IPS-18a (cell line): ENCODE results near the gene BRCA1.
"Not testable (repeated sequence)": the region's sequence is repeated elsewhere in the genome, so short reads cannot be mapped to it uniquely, and the experiment has no call there.

Experiments used
- H3K27ac ChIP-seq: one replicate; pipeline ENCODE4 v1.5.1; 2013; ENCODE audit warnings: low read length
- H3K27me3 ChIP-seq: one replicate; pipeline ENCODE4 v1.6.1; 2013; ENCODE audit warnings: mild to moderate bottlenecking, low read length; ENCODE audit not compliant: control insufficient read depth, insufficient read depth
- H3K36me3 ChIP-seq: one replicate; pipeline ENCODE4 v1.6.1; 2013; ENCODE audit warnings: low read depth, low read length; ENCODE audit not compliant: control insufficient read depth
- H3K4me1 ChIP-seq: one replicate; pipeline ENCODE4 v1.6.1; 2013; ENCODE audit warnings: low read depth, low read length; ENCODE audit not compliant: control insufficient read depth
- H3K4me3 ChIP-seq: one replicate; pipeline ENCODE4 v1.5.1; 2013; ENCODE audit warnings: low read length
- H3K9ac ChIP-seq: one replicate; pipeline ENCODE4 v1.6.1; 2013; ENCODE audit warnings: mild to moderate bottlenecking, low read length, moderate library complexity
- H3K9me3 ChIP-seq: one replicate; pipeline ENCODE4 v1.6.1; 2013; ENCODE audit warnings: low read depth, low read length; ENCODE audit not compliant: control insufficient read depth

Gene BRCA1

DNA sequence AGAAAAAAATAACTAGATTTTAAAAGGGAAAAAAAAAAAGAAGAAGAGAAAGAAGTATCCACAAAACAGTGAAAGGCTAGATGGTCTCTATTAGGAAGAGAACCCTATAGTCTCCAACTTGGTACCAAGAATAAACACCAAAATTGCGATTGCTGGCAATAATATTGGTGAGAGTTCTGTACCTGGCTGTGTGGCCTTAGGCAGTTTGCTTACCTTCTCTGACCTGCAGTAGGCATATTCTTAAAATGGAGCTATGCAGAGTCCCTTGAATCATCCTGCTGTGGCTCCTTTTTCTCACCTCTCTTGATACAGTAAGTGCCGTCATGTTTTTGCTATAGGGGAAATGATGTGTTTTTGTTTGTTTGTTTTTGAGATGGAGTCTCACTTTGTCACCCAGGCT, 35.1 kb downstream of the BRCA1 start:
- Histone ChIP-seq H3K36me3 (peaks cover 35% of the 10 kb centered on the region), H3K27me3 (no peaks in the 10 kb centered on the region), H3K9ac (no peak overlapping the region), H3K27ac (no peak overlapping the region), H3K9me3 (no peaks in the 10 kb centered on the region), H3K4me1 (no peaks in the 10 kb centered on the region), H3K4me3 (no peak overlapping the region)

DNA sequence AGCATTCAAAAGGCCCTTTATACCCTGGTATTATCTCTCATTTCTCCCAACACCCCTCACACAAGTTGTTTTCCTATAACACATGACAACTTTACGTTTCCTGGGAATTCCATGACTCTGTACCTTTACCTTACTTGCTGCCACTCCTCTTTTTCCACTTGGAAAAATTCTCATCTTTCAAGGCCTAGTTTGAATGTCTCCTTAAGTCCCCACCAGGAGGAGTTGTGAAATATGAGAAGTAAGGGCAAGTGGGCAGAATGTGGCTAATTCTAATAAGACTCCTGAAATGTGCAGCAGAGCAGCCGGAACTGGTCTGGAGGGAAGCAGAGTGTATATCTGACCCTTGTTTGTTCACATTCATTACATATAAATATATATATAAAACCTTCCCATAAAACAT, 39.7 kb downstream of the BRCA1 start:
- Histone ChIP-seq H3K9ac (no peak overlapping the region), H3K4me3 (no peak overlapping the region), H3K4me1 (no peaks in the 10 kb centered on the region), H3K27ac (no peak overlapping the region), H3K9me3 (no peaks in the 10 kb centered on the region), H3K27me3 (no peaks in the 10 kb centered on the region), H3K36me3 (peaks cover 25% of the 10 kb centered on the region)

DNA sequence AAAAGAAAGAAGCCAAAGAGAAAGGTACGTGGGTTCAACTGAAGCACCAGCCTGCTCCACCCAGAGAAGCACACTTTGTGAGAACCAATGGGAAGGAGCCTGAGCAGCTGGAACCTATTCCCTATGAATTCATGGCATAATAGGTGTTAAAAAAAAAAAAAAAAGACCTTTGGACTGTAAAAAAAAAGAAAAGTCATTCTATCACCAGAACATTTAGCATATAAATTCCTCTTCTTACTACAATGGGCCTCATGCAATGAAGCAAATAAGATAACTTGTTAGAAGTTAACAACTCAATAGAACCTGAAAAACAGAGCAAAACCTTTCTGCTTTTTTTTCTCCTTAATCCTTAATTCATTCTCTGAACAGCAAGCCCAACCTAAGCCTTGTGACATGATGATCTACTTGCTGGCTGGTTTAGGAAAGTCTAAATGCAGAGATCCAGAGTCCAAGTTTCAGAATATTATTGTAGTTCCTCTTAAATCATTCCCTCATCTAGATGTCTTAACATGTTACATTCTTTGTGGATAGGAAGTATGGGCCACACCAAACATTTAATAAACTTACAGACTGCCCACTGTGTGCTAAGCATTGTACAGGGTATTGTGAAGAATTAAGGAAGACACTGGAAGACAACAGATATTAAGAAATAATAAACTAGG, 45.4 kb downstream of the BRCA1 start:
- H3K4me3 ChIP-seq: no peak overlapping the region
- no peaks in the 10 kb centered on the region for H3K27me3 ChIP-seq
- H3K9ac ChIP-seq: no peak overlapping the region
- H3K9me3 ChIP-seq: no peaks in the 10 kb centered on the region
- H3K27ac ChIP-seq: no peak overlapping the region
- peaks cover 11% of the 10 kb centered on the region for H3K36me3 ChIP-seq
- H3K4me1 ChIP-seq: peaks cover 8% of the 10 kb centered on the region

GRCh38 chr17:43074869-43075268, 50.3 kb downstream of the BRCA1 start:
- Histone ChIP-seq H3K4me3 (no peak overlapping the region), H3K9me3 (no peaks in the 10 kb centered on the region), H3K9ac (no peak overlapping the region), H3K36me3 (peaks cover 22% of the 10 kb centered on the region), H3K27me3 (no peaks in the 10 kb centered on the region), H3K27ac (no peak overlapping the region), H3K4me1 (peaks cover 8% of the 10 kb centered on the region)

DNA sequence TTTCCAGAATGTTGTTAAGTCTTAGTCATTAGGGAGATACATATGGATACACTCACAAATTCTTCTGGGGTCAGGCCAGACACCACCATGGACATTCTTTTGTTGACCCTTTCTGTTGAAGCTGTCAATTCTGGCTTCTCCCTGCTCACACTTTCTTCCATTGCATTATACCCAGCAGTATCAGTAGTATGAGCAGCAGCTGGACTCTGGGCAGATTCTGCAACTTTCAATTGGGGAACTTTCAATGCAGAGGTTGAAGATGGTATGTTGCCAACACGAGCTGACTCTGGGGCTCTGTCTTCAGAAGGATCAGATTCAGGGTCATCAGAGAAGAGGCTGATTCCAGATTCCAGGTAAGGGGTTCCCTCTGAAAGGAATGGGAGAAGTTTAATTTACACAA, 54.3 kb downstream of the BRCA1 start:
- H3K27me3 ChIP-seq: no peaks in the 10 kb centered on the region
- H3K36me3 ChIP-seq: peaks cover 25% of the 10 kb centered on the region
- no peaks in the 10 kb centered on the region for H3K4me1 ChIP-seq
- no peak overlapping the region for H3K27ac ChIP-seq
- H3K4me3 ChIP-seq: no peak overlapping the region
- no peak overlapping the region for H3K9ac ChIP-seq
- no peaks in the 10 kb centered on the region for H3K9me3 ChIP-seq

DNA sequence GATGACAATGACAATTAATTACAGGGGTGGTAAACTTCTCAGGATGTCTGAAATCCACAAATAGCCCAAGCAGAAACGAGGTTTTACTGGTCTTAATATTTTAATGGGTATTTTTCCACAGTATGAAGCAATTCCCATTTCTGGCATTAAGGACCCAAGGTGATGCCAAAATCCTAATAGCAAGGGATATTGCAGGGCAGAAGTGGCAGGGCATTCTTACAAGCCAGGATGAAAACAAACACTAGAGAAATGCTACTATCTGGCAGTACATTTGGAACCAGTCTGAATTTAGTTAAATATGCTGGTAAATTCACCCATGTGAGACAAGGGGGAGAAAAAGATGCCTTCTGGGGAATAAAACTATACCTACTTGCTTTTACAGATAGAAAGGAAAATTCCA, 54.9 kb downstream of the BRCA1 start:
- peaks cover 26% of the 10 kb centered on the region for H3K36me3 ChIP-seq
- no peaks in the 10 kb centered on the region for H3K9me3 ChIP-seq
- no peaks in the 10 kb centered on the region for H3K4me1 ChIP-seq

GRCh38 chr17:43069368-43069898, 55.7 kb downstream of the BRCA1 start:
- peaks cover 2% of the 10 kb centered on the region for H3K4me1 ChIP-seq
- H3K4me3 ChIP-seq: no peak overlapping the region
- no peaks in the 10 kb centered on the region for H3K27me3 ChIP-seq
- H3K36me3 ChIP-seq: peaks cover 26% of the 10 kb centered on the region
- H3K9ac ChIP-seq: no peak overlapping the region
- H3K27ac ChIP-seq: no peak overlapping the region
- no peaks in the 10 kb centered on the region for H3K9me3 ChIP-seq

More for the DNA sequence above, 54.9 kb downstream of the BRCA1 start:
- H3K9ac ChIP-seq: no peak overlapping the region
- no peak overlapping the region for H3K4me3 ChIP-seq
- H3K27me3 ChIP-seq: no peaks in the 10 kb centered on the region
- H3K27ac ChIP-seq: no peak overlapping the region

- Histone ChIP-seq H3K27ac (no peak overlapping the region), H3K36me3 (peaks cover 21% of the 10 kb centered on the region), H3K27me3 (no peaks in the 10 kb centered on the region), H3K4me1 (peaks cover 5% of the 10 kb centered on the region), H3K9me3 (no peaks in the 10 kb centered on the region), H3K4me3 (no peak overlapping the region), H3K9ac (no peak overlapping the region)
Measured at GRCh38 chr17:43068570-43069367, 56.4 kb downstream of the BRCA1 start.

- Histone ChIP-seq H3K9me3 (no peaks in the 10 kb centered on the region), H3K9ac (no peak overlapping the region), H3K4me1 (peaks cover 5% of the 10 kb centered on the region), H3K27ac (no peak overlapping the region), H3K27me3 (no peaks in the 10 kb centered on the region), H3K36me3 (peaks cover 4% of the 10 kb centered on the region), H3K4me3 (no peak overlapping the region)
Measured at GRCh38 chr17:43062984-43063638, 62.1 kb downstream of the BRCA1 start.

DNA sequence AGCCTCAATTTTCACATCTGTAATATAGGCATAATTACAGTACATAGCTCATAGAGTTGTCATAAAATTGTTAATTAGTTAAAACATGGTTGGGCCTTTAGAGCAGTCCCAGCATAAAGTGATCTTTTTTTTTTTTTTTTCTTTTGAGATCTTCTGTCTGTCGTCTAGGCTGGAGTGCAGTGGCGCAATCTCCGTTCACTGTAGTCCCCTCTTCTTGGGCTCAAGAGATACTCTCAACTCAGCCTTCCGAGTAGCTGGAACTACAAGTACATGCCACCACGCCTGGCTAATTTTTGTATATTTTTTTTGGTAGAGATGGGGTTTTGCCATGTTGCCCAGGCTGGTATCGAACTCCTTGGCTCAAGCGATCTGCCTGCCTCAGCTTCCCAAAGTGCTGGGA, 69.1 kb downstream of the BRCA1 start:
- H3K9ac ChIP-seq: no peak overlapping the region
- no peaks in the 10 kb centered on the region for H3K4me1 ChIP-seq
- peaks cover 19% of the 10 kb centered on the region for H3K36me3 ChIP-seq
- H3K9me3 ChIP-seq: no peaks in the 10 kb centered on the region
- H3K27me3 ChIP-seq: no peaks in the 10 kb centered on the region
- no peak overlapping the region for H3K27ac ChIP-seq
- no peak overlapping the region for H3K4me3 ChIP-seq

DNA sequence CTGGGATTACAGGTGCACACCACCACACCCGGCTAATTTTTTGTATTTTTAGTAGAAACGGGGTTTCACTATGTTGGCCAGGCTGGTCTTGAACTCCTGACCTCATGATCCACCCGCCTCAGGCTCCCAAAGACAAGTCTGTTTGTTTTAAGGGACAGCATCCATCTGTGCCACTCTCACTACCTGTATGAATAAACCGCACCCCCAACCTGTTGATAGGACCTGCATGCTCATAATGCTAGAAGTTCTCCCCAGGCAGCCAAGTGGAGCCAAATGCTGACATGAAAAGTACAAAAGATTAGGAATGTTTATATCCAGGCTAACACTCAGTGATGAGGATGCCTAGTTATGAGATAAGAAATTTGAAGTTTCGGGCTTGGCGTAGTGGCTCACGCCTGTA, 72.2 kb downstream of the BRCA1 start:
- H3K27ac ChIP-seq: not testable (repeated sequence)
- H3K36me3 ChIP-seq: peaks cover 23% of the 10 kb centered on the region

More for the DNA sequence above, 72.2 kb downstream of the BRCA1 start:
- not testable (repeated sequence) for H3K27me3 ChIP-seq, H3K4me1 ChIP-seq, H3K9me3 ChIP-seq, H3K9ac ChIP-seq, H3K4me3 ChIP-seq
